GM23338 (cell line): ENCODE data around the gene RUBCN. TPM values are rescaled to one million over a fixed set of nuclear protein-coding genes. Genes with fewer than 3 reads are reported as not detected.

ENCODE experiments used
- ATAC-seq: fragments of 200-7000 bp; cut with Tn5 transposase; 3 replicates; pipeline ENCODE4 v1.9.1; 2020
- DNase-seq: peaks from one replicate; pipeline ENCODE4 v3.0.0-alpha.2; 2015; ENCODE audit warnings: low spot score
- H2AFZ ChIP-seq: fragments of 200-600 bp; sonication (generic); 2 replicates; pipeline ENCODE4 v1.8.0; 2016; ENCODE audit warnings: antibody characterized with exemption, mild to moderate bottlenecking, moderate library complexity
- H3F3A ChIP-seq: fragments of 200-600 bp; sonication (generic); replicated peaks from 2 replicates; pipeline ENCODE4 v1.8.0; 2017; ENCODE audit warnings: antibody characterized with exemption, mixed run types, low read depth
- H3K27ac ChIP-seq: fragments of 200-600 bp; sonication (generic); 2 replicates; pipeline ENCODE4 v1.6.1; 2016; ENCODE audit warnings: low read depth
- H3K27me3 ChIP-seq: fragments of 200-600 bp; sonication (generic); 2 replicates; pipeline ENCODE4 v1.8.0; 2016; ENCODE audit warnings: mild to moderate bottlenecking, mixed run types, moderate library complexity; ENCODE audit not compliant: insufficient read depth
- H3K36me3 ChIP-seq: fragments of 200-600 bp; sonication (generic); 2 replicates; pipeline ENCODE4 v1.8.0; 2016; ENCODE audit warnings: mild to moderate bottlenecking; ENCODE audit not compliant: insufficient read depth
- H3K4me1 ChIP-seq: fragments of 200-600 bp; sonication (generic); 2 replicates; pipeline ENCODE4 v1.8.0; 2016; ENCODE audit warnings: mild to moderate bottlenecking, moderate library complexity; ENCODE audit not compliant: insufficient read depth
- H3K4me2 ChIP-seq: fragments of 200-600 bp; sonication (generic); 2 replicates; pipeline ENCODE4 v1.7.1; 2017; ENCODE audit warnings: mixed run types
- H3K4me3 ChIP-seq: fragments of 200-600 bp; sonication (generic); 2 replicates; pipeline ENCODE4 v1.6.1; 2016; ENCODE audit warnings: mixed run types
- H3K79me2 ChIP-seq: fragments of 200-600 bp; sonication (generic); replicated peaks from 2 replicates; pipeline ENCODE4 v1.8.0; 2017; ENCODE audit warnings: mild to moderate bottlenecking; ENCODE audit not compliant: insufficient read depth
- H3K9me2 ChIP-seq: fragments of 200-600 bp; sonication (generic); 2 replicates; pipeline ENCODE4 v1.8.0; 2017; ENCODE audit not compliant: insufficient read depth
- H4K20me1 ChIP-seq: fragments of 200-600 bp; sonication (generic); replicated peaks from 2 replicates; pipeline ENCODE4 v1.8.0; 2017; ENCODE audit warnings: mild to moderate bottlenecking; ENCODE audit not compliant: insufficient read depth
- H3K27ac Mint-ChIP-seq: 2 replicates; pipeline ENCODE4 v1.8.0; 2020; ENCODE audit warnings: inconsistent platforms, mild to moderate bottlenecking, moderate library complexity, mixed read lengths
- H3K27me3 Mint-ChIP-seq: 3 replicates; pipeline ENCODE4 v1.8.0; 2022; ENCODE audit warnings: low read depth, mild to moderate bottlenecking, moderate library complexity, mixed read lengths, inconsistent platforms; ENCODE audit not compliant: insufficient read depth, poor library complexity
- H3K36me3 Mint-ChIP-seq: 3 replicates; pipeline ENCODE4 v1.8.0; 2021; ENCODE audit warnings: low read depth, mild to moderate bottlenecking, inconsistent platforms, moderate library complexity, mixed read lengths
- H3K4me1 Mint-ChIP-seq: 3 replicates; pipeline ENCODE4 v1.8.0; 2020; ENCODE audit warnings: mild to moderate bottlenecking, inconsistent platforms, mixed read lengths
- H3K4me3 Mint-ChIP-seq: 3 replicates; pipeline ENCODE4 v1.8.0; 2021; ENCODE audit warnings: moderate library complexity, mild to moderate bottlenecking, inconsistent platforms, mixed read lengths
- H3K9me3 Mint-ChIP-seq: 3 replicates; pipeline ENCODE4 v1.8.0; 2020; ENCODE audit warnings: moderate library complexity, mild to moderate bottlenecking, inconsistent platforms, mixed read lengths
- CREB1 ChIP-seq: fragments of 250-450 bp; sonication (Bioruptor Pico); IDR thresholded peaks from 2 replicates; pipeline ENCODE4 v1.5.0; 2020; ENCODE audit warnings: low read depth, mild to moderate bottlenecking, moderate library complexity
- ETS1 ChIP-seq: IDR thresholded peaks from 2 replicates; pipeline ENCODE4 v1.6.1; 2016; ENCODE audit warnings: antibody characterized with exemption
- EZH2 ChIP-seq: fragments of 200-600 bp; sonication (generic); IDR thresholded peaks from one replicate; pipeline ENCODE4 v1.8.0; 2017; ENCODE audit warnings: antibody characterized with exemption, mild to moderate bottlenecking, low read depth; ENCODE audit not compliant: unreplicated experiment
- EZH2phosphoT487 ChIP-seq: fragments of 200-600 bp; sonication (generic); IDR thresholded peaks from one replicate; pipeline ENCODE4 v1.8.1; 2018; ENCODE audit warnings: antibody characterized with exemption; ENCODE audit not compliant: unreplicated experiment
- JUNB ChIP-seq: IDR thresholded peaks from one replicate; pipeline ENCODE4 v1.6.1; 2016; ENCODE audit warnings: antibody characterized with exemption; ENCODE audit not compliant: unreplicated experiment
- NANOG ChIP-seq: IDR thresholded peaks from 2 replicates; pipeline ENCODE4 v1.6.1; 2016; ENCODE audit warnings: antibody characterized with exemption, borderline replicate concordance
- POLR2AphosphoS5 ChIP-seq: IDR thresholded peaks from 2 replicates; pipeline ENCODE4 v1.6.1; 2016; ENCODE audit warnings: antibody characterized with exemption, low read depth
- STAT1 ChIP-seq: IDR thresholded peaks from one replicate; pipeline ENCODE4 v1.6.1; 2016; ENCODE audit warnings: antibody characterized with exemption; ENCODE audit not compliant: unreplicated experiment
- ZNF114 ChIP-seq: fragments of 250-450 bp; sonication (Bioruptor Pico); IDR thresholded peaks from 2 replicates; pipeline ENCODE4 v1.5.0; 2020; ENCODE audit warnings: mild to moderate bottlenecking, moderate library complexity
- ZNF331 ChIP-seq: fragments of 250-450 bp; sonication (Bioruptor Pico); IDR thresholded peaks from 2 replicates; pipeline ENCODE4 v1.5.0; 2020; ENCODE audit warnings: low read depth, mild to moderate bottlenecking, moderate library complexity
- polyA plus RNA-seq: library from polyadenylated mRNA; unstranded; fragments of >200 nt; fragmentation: Nextera tagmentation; extraction: Ambion mirVana; gene quantifications from 2 replicates; pipeline ENCODE4 v1.2.1, GENCODE V29; 2016
- total RNA-seq: library from RNA; depleted of rRNA; stranded (reverse); fragments of >200 nt; shearing (Covaris generic); gene quantifications from 2 replicates; pipeline ENCODE4 v1.2.3, GENCODE V29; 2014
- TF ChIP-seq, protein P1 (sequence below): fragments of 250-450 bp; sonication (Bioruptor Pico); IDR thresholded peaks from 2 replicates; pipeline ENCODE4 v1.5.0; 2020; ENCODE audit warnings: mild to moderate bottlenecking, moderate library complexity
- TF ChIP-seq, protein P2 (sequence below), 2 experiments: fragments of 200-600 bp in 1 of 2; sonication (generic) in 1 of 2; conservative IDR thresholded peaks; 2 replicates each; pipeline versions ENCODE4 v1.5.1 to v1.6.1; 2016 to 2017; ENCODE audit warnings: antibody characterized with exemption in 2 of 2, low read depth in 2 of 2, mild to moderate bottlenecking in 2 of 2, moderate library complexity in 1 of 2
- TF ChIP-seq, protein P3 (sequence below): IDR thresholded peaks from one replicate; pipeline ENCODE4 v1.6.1; 2018; ENCODE audit warnings: antibody characterized with exemption; ENCODE audit not compliant: unreplicated experiment

Gene RUBCN
- total and polyA plus RNA-seq, 2 experiments from 2014 or later: 13.1 to 33.2 TPM

DNA sequence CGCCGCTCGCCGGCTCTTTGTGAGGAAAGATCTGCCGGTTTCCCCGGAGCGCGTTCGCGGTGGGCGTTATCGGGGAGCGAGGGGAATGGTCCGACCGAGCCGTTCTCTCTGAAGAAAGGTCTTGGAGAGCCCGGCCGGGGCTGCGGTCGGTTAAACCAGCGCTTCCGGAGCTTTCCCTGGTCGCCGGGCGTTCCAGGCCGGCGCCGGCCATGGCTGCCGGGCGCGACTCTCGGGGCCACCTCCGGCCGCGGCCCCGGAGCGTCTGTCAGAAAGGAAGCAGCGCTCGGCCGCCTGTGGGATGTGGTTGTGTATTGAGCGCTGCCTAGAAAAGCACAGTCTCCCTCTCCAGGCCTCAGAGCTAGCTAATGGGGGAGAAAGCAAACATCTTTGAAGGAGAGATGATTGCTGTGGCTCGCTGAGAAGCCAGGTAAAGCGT, 13.7 kb upstream of the RUBCN start:
- Mint-ChIP-seq H3K4me1 (peaks cover 21% of the 10 kb centered on the region), H3K27me3 (peaks cover 23% of the 10 kb centered on the region), H3K27ac (no peak overlapping the region), H3K9me3 (no peaks in the 10 kb centered on the region), H3K4me3 (peak overlapping the region; percentile 94), H3K36me3 (no peaks in the 10 kb centered on the region; the same call in 2 of the 3 replicates)
- Histone ChIP-seq H3K27me3 (peaks cover 54% of the 10 kb centered on the region), H3K4me3 (peak overlapping the region; percentile 91), H3K36me3 (no peaks in the 10 kb centered on the region), H3K4me1 (peaks cover 25% of the 10 kb centered on the region), H3K27ac (no peak overlapping the region), H3F3A (peaks cover 13% of the 10 kb centered on the region; the same call in 1 of the 2 replicates), H3K9me2 (no peaks in the 10 kb centered on the region), H4K20me1 (0 out of 2 replicates have a peak, but pooled peaks cover 5% of the 10 kb centered on the region), H2AFZ (peak overlapping the region; percentile 95), H3K79me2 (peaks cover 33% of the 10 kb centered on the region), H3K4me2 (peak overlapping the region; percentile 95)
- DNase-seq: peak; percentile 83
- ATAC-seq: peak; percentile 79
- TF ChIP-seq, protein P1, sequence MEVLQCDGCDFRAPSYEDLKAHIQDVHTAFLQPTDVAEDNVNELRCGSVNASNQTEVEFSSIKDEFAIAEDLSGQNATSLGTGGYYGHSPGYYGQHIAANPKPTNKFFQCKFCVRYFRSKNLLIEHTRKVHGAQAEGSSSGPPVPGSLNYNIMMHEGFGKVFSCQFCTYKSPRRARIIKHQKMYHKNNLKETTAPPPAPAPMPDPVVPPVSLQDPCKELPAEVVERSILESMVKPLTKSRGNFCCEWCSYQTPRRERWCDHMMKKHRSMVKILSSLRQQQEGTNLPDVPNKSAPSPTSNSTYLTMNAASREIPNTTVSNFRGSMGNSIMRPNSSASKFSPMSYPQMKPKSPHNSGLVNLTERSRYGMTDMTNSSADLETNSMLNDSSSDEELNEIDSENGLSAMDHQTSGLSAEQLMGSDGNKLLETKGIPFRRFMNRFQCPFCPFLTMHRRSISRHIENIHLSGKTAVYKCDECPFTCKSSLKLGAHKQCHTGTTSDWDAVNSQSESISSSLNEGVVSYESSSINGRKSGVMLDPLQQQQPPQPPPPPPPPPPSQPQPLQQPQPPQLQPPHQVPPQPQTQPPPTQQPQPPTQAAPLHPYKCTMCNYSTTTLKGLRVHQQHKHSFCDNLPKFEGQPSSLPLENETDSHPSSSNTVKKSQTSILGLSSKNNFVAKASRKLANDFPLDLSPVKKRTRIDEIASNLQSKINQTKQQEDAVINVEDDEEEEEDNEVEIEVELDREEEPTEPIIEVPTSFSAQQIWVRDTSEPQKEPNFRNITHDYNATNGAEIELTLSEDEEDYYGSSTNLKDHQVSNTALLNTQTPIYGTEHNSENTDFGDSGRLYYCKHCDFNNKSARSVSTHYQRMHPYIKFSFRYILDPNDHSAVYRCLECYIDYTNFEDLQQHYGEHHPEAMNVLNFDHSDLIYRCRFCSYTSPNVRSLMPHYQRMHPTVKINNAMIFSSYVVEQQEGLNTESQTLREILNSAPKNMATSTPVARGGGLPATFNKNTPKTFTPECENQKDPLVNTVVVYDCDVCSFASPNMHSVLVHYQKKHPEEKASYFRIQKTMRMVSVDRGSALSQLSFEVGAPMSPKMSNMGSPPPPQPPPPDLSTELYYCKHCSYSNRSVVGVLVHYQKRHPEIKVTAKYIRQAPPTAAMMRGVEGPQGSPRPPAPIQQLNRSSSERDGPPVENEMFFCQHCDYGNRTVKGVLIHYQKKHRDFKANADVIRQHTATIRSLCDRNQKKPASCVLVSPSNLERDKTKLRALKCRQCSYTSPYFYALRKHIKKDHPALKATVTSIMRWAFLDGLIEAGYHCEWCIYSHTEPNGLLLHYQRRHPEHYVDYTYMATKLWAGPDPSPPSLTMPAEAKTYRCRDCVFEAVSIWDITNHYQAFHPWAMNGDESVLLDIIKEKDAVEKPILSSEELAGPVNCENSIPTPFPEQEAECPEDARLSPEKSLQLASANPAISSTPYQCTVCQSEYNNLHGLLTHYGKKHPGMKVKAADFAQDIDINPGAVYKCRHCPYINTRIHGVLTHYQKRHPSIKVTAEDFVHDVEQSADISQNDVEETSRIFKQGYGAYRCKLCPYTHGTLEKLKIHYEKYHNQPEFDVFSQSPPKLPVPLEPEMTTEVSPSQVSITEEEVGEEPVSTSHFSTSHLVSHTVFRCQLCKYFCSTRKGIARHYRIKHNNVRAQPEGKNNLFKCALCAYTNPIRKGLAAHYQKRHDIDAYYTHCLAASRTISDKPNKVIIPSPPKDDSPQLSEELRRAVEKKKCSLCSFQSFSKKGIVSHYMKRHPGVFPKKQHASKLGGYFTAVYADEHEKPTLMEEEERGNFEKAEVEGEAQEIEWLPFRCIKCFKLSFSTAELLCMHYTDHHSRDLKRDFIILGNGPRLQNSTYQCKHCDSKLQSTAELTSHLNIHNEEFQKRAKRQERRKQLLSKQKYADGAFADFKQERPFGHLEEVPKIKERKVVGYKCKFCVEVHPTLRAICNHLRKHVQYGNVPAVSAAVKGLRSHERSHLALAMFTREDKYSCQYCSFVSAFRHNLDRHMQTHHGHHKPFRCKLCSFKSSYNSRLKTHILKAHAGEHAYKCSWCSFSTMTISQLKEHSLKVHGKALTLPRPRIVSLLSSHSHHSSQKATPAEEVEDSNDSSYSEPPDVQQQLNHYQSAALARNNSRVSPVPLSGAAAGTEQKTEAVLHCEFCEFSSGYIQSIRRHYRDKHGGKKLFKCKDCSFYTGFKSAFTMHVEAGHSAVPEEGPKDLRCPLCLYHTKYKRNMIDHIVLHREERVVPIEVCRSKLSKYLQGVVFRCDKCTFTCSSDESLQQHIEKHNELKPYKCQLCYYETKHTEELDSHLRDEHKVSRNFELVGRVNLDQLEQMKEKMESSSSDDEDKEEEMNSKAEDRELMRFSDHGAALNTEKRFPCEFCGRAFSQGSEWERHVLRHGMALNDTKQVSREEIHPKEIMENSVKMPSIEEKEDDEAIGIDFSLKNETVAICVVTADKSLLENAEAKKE (CRISPR knock-in tag): no peak
- TF ChIP-seq ZNF331 (no peak), STAT1 (no peak), CREB1 (CRISPR knock-in tag) (no peak), ETS1 (no peak), EZH2phosphoT487 (no peak), NANOG (no peak), EZH2 (no peak), ZNF114 (CRISPR knock-in tag) (no peak), POLR2AphosphoS5 (no peak), JUNB (no peak)
- TF ChIP-seq, protein P2, sequence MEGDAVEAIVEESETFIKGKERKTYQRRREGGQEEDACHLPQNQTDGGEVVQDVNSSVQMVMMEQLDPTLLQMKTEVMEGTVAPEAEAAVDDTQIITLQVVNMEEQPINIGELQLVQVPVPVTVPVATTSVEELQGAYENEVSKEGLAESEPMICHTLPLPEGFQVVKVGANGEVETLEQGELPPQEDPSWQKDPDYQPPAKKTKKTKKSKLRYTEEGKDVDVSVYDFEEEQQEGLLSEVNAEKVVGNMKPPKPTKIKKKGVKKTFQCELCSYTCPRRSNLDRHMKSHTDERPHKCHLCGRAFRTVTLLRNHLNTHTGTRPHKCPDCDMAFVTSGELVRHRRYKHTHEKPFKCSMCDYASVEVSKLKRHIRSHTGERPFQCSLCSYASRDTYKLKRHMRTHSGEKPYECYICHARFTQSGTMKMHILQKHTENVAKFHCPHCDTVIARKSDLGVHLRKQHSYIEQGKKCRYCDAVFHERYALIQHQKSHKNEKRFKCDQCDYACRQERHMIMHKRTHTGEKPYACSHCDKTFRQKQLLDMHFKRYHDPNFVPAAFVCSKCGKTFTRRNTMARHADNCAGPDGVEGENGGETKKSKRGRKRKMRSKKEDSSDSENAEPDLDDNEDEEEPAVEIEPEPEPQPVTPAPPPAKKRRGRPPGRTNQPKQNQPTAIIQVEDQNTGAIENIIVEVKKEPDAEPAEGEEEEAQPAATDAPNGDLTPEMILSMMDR (conservative IDR thresholded peaks at IDR 0.05; ENCODE audit: low read depth in 2 of 2): no peak
- TF ChIP-seq, protein P3, sequence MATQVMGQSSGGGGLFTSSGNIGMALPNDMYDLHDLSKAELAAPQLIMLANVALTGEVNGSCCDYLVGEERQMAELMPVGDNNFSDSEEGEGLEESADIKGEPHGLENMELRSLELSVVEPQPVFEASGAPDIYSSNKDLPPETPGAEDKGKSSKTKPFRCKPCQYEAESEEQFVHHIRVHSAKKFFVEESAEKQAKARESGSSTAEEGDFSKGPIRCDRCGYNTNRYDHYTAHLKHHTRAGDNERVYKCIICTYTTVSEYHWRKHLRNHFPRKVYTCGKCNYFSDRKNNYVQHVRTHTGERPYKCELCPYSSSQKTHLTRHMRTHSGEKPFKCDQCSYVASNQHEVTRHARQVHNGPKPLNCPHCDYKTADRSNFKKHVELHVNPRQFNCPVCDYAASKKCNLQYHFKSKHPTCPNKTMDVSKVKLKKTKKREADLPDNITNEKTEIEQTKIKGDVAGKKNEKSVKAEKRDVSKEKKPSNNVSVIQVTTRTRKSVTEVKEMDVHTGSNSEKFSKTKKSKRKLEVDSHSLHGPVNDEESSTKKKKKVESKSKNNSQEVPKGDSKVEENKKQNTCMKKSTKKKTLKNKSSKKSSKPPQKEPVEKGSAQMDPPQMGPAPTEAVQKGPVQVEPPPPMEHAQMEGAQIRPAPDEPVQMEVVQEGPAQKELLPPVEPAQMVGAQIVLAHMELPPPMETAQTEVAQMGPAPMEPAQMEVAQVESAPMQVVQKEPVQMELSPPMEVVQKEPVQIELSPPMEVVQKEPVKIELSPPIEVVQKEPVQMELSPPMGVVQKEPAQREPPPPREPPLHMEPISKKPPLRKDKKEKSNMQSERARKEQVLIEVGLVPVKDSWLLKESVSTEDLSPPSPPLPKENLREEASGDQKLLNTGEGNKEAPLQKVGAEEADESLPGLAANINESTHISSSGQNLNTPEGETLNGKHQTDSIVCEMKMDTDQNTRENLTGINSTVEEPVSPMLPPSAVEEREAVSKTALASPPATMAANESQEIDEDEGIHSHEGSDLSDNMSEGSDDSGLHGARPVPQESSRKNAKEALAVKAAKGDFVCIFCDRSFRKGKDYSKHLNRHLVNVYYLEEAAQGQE: no peak
